NT2/D1 (cell line): ENCODE results near the gene SMC3.
"Not testable (repeated sequence)": the region's sequence is repeated elsewhere in the genome, so short reads cannot be mapped to it uniquely, and the experiment has no call there.

Experiments used
- DNase-seq: peaks from one replicate; pipeline ENCODE4 v3.0.0-alpha.2; 2011; ENCODE audit warnings: low read depth, low spot score
- H3K27me3 ChIP-seq: 2 replicates; pipeline ENCODE4 v1.6.0; 2011; ENCODE audit warnings: mild to moderate bottlenecking; ENCODE audit not compliant: insufficient read length, insufficient read depth
- H3K36me3 ChIP-seq: 2 replicates; pipeline ENCODE4 v1.6.1; 2011; ENCODE audit warnings: mild to moderate bottlenecking, low read length, mixed read lengths; ENCODE audit not compliant: insufficient read depth, insufficient read length
- H3K4me1 ChIP-seq: 2 replicates; pipeline ENCODE4 v1.5.1; 2011; ENCODE audit not compliant: insufficient read depth, insufficient read length
- H3K4me3 ChIP-seq: 2 replicates; pipeline ENCODE4 v1.5.1; 2011; ENCODE audit warnings: low read depth; ENCODE audit not compliant: insufficient read length
- H3K9ac ChIP-seq: 2 replicates; pipeline ENCODE4 v1.6.0; 2011; ENCODE audit warnings: low read depth; ENCODE audit not compliant: insufficient read length
- H3K9me3 ChIP-seq: 2 replicates; pipeline ENCODE4 v1.5.1; 2011; ENCODE audit warnings: mild to moderate bottlenecking, low read length; ENCODE audit not compliant: insufficient read depth
- SUZ12 ChIP-seq: IDR thresholded peaks from 2 replicates; pipeline ENCODE4 v1.6.1; 2011; ENCODE audit not compliant: insufficient read length, insufficient read depth; ENCODE audit errors: extremely low read depth
- YY1 ChIP-seq: IDR thresholded peaks from 2 replicates; pipeline ENCODE4 v1.6.1; 2011; ENCODE audit not compliant: insufficient read length, insufficient read depth
- ZNF274 ChIP-seq: IDR thresholded peaks from 2 replicates; pipeline ENCODE4 v1.6.1; 2011; ENCODE audit warnings: mild to moderate bottlenecking, low read depth, low read length

SMC3 gene

GRCh38 chr10:110527731-110528171, 39.7 kb upstream of the SMC3 start:
- peaks cover 6% of the 10 kb centered on the region for H3K4me1 ChIP-seq
- H3K4me3 ChIP-seq: no peak overlapping the region
- no peak for TF ChIP-seq YY1
- TF ChIP-seq ZNF274: no peak
- TF ChIP-seq SUZ12: no peak
- H3K27me3 ChIP-seq: no peaks in the 10 kb centered on the region
- H3K36me3 ChIP-seq: no peaks in the 10 kb centered on the region
- no peaks in the 10 kb centered on the region for H3K9me3 ChIP-seq
- H3K9ac ChIP-seq: no peak overlapping the region
- DNase-seq: no peak

GRCh38 chr10:110528224-110528996, 39.1 kb upstream of the SMC3 start:
- Histone ChIP-seq H3K4me3 (no peak overlapping the region), H3K9me3 (no peaks in the 10 kb centered on the region), H3K36me3 (no peaks in the 10 kb centered on the region), H3K4me1 (peaks cover 6% of the 10 kb centered on the region), H3K9ac (no peak overlapping the region), H3K27me3 (no peaks in the 10 kb centered on the region)
- no peak for TF ChIP-seq ZNF274
- no peak for TF ChIP-seq YY1
- TF ChIP-seq SUZ12: no peak
- DNase-seq: no peak

GRCh38 chr10:110528997-110529524, 38.4 kb upstream of the SMC3 start:
- H3K4me3 ChIP-seq, H3K27me3 ChIP-seq, DNase-seq, H3K9me3 ChIP-seq, H3K4me1 ChIP-seq, H3K36me3 ChIP-seq, H3K9ac ChIP-seq: not testable (repeated sequence)

- H3K9ac ChIP-seq: no peak overlapping the region
- H3K4me3 ChIP-seq: peak overlapping the region; percentile 8
- no peaks in the 10 kb centered on the region for H3K9me3 ChIP-seq
- TF ChIP-seq YY1 (no peak), SUZ12 (no peak), ZNF274 (no peak)
- H3K36me3 ChIP-seq: no peaks in the 10 kb centered on the region
- peaks cover 6% of the 10 kb centered on the region for H3K4me1 ChIP-seq
- peak; percentile 16 for DNase-seq
- H3K27me3 ChIP-seq: no peaks in the 10 kb centered on the region
Observed at GRCh38 chr10:110529596-110530011, 37.9 kb upstream of the SMC3 start.

GRCh38 chr10:110530131-110530831, 37.2 kb upstream of the SMC3 start:
- H3K4me1 ChIP-seq: peaks cover 6% of the 10 kb centered on the region
- no peaks in the 10 kb centered on the region for H3K27me3 ChIP-seq
- peak overlapping the region; percentile 37 for H3K9ac ChIP-seq
- no peaks in the 10 kb centered on the region for H3K9me3 ChIP-seq
- peak overlapping the region; percentile 19 for H3K4me3 ChIP-seq
- TF ChIP-seq ZNF274: no peak
- no peak for TF ChIP-seq SUZ12
- TF ChIP-seq YY1: no peak
- peak; percentile 40 for DNase-seq
- no peaks in the 10 kb centered on the region for H3K36me3 ChIP-seq

GRCh38 chr10:110531687-110532086, 35.8 kb upstream of the SMC3 start:
- TF ChIP-seq ZNF274: no peak
- TF ChIP-seq SUZ12: no peak
- no peak for TF ChIP-seq YY1
- Histone ChIP-seq H3K9me3 (no peaks in the 10 kb centered on the region), H3K27me3 (no peaks in the 10 kb centered on the region), H3K4me1 (peaks cover 11% of the 10 kb centered on the region), H3K36me3 (no peaks in the 10 kb centered on the region), H3K4me3 (no peak overlapping the region), H3K9ac (no peak overlapping the region)
- no peak for DNase-seq

- peaks cover 11% of the 10 kb centered on the region for H3K4me1 ChIP-seq
- not testable (repeated sequence) for DNase-seq
Observed at GRCh38 chr10:110532628-110533027, 34.9 kb upstream of the SMC3 start.

More at GRCh38 chr10:110532628-110533027, 34.9 kb upstream of the SMC3 start:
- H3K36me3 ChIP-seq, H3K9me3 ChIP-seq, H3K9ac ChIP-seq, H3K27me3 ChIP-seq, H3K4me3 ChIP-seq: not testable (repeated sequence)
